OCI-LY7 (cell line): ENCODE measurements around the gene MYOZ2. TPM values are rescaled to one million over a fixed set of nuclear protein-coding genes. Genes with fewer than 3 reads are reported as not detected.

Experiments
- BruUV-seq: library from RNA; stranded (reverse); fragments of 400-500 nt; replicated peaks from 2 replicates; lab custom pipeline; 2021; lab: Mats Ljungman, UMichigan
- CTCF ChIA-PET: fragments of 300-600 bp; sonication (Branson Sonifier 250); formaldehyde crosslinking; loops from one replicate; lab custom pipeline; 2022; ENCODE audit warnings: antibody characterized with exemption; ENCODE audit not compliant: unreplicated experiment; lab: Charles Lee
- POLR2A ChIA-PET: fragments of 300-600 bp; sonication (Branson Sonifier 250); formaldehyde crosslinking; loops from one replicate; lab custom pipeline; 2022; ENCODE audit warnings: antibody characterized with exemption; lab: Charles Lee
- DNase-seq: peaks from one replicate; pipeline ENCODE4 v3.0.0-alpha.2; 2015; ENCODE audit warnings: low spot score
- H2AFZ ChIP-seq: fragments of 200-600 bp; sonication (generic), shearing (Covaris generic); 2 replicates; pipeline ENCODE4 v1.6.1; 2014; ENCODE audit warnings: mild to moderate bottlenecking, antibody characterized with exemption, low read length, moderate library complexity
- H3K27ac ChIP-seq: fragments of 200-600 bp; sonication (generic); 2 replicates; pipeline ENCODE4 v1.5.1; 2014; ENCODE audit warnings: mixed run types, low read depth, mild to moderate bottlenecking, moderate library complexity, low read length, inconsistent platforms; ENCODE audit not compliant: poor library complexity, severe bottlenecking
- H3K36me3 ChIP-seq: fragments of 200-600 bp; sonication (generic); 2 replicates; pipeline ENCODE4 v1.6.1; 2014; ENCODE audit warnings: mild to moderate bottlenecking, antibody characterized with exemption, low read length, moderate library complexity, mixed read lengths; ENCODE audit not compliant: insufficient read depth
- H3K4me1 ChIP-seq: fragments of 200-600 bp; sonication (generic); 2 replicates; pipeline ENCODE4 v1.5.1; 2014; ENCODE audit warnings: mild to moderate bottlenecking, low read length; ENCODE audit not compliant: insufficient read depth, poor library complexity, severe bottlenecking
- H3K4me2 ChIP-seq: fragments of 200-600 bp; sonication (generic); 2 replicates; pipeline ENCODE4 v1.6.1; 2014; ENCODE audit warnings: mild to moderate bottlenecking, low read length
- H3K4me3 ChIP-seq: fragments of 200-600 bp; sonication (generic); 2 replicates; pipeline ENCODE4 v1.5.1; 2014; ENCODE audit warnings: mild to moderate bottlenecking, low read depth, low read length; ENCODE audit not compliant: poor library complexity, severe bottlenecking
- H3K79me2 ChIP-seq: fragments of 200-600 bp; sonication (generic); 2 replicates; pipeline ENCODE4 v1.6.1; 2016; ENCODE audit warnings: low read depth, mild to moderate bottlenecking, low read length, moderate library complexity, mixed read lengths; ENCODE audit not compliant: insufficient read depth
- H3K9me2 ChIP-seq: fragments of 200-600 bp; sonication (generic); 2 replicates; pipeline ENCODE4 v1.6.1; 2016; ENCODE audit warnings: mild to moderate bottlenecking, low read length, mixed read lengths; ENCODE audit not compliant: insufficient read depth
- H3K9me3 ChIP-seq: fragments of 200-600 bp; sonication (generic); 2 replicates; pipeline ENCODE4 v1.6.1; 2014; ENCODE audit warnings: mild to moderate bottlenecking, mixed run types, low read length, mixed read lengths
- H4K20me1 ChIP-seq: fragments of 200-600 bp; sonication (generic); 2 replicates; pipeline ENCODE4 v1.6.1; 2014; ENCODE audit warnings: mild to moderate bottlenecking, antibody characterized with exemption, low read length, moderate library complexity, mixed read lengths; ENCODE audit not compliant: insufficient read depth
- CTCF ChIP-seq: fragments of 200-600 bp; sonication (generic); conservative IDR thresholded peaks from 2 replicates; pipeline ENCODE4 v1.5.1; 2014; ENCODE audit warnings: mild to moderate bottlenecking, antibody characterized with exemption, low read length, moderate library complexity, mixed read lengths
- EZH2phosphoT487 ChIP-seq: fragments of 200-600 bp; sonication (generic); IDR thresholded peaks from 2 replicates; pipeline ENCODE4 v1.6.1; 2018; ENCODE audit warnings: low read depth, borderline replicate concordance, mild to moderate bottlenecking, mixed run types, antibody characterized with exemption, low read length, moderate library complexity, mixed read lengths
- intact Hi-C: fragments of 100-400 bp; cut with micrococcal nuclease; formaldehyde crosslinking; loops from one replicate; pipeline ENCODE4 v1.10.0; 2022; ENCODE audit not compliant: unreplicated experiment
- total RNA-seq, 2 experiments: library from RNA; depleted of rRNA in 1 of 2; stranded (reverse); fragments of >200 nt in 1 of 2; shearing (Covaris generic) in 1 of 2; gene quantifications; 2 replicates each; pipeline ENCODE4 v1.2.3, GENCODE V29; 2014 to 2022

Gene MYOZ2
- total RNA-seq, 2 experiments from 2014 or later = not detected

GRCh38 chr4:119228406-119228805 is 92.8 kb downstream of the MYOZ2 start:
- Histone ChIP-seq H3K9me2 (no peaks in the 10 kb centered on the region), H2AFZ (no peak overlapping the region), H3K4me2 (no peak overlapping the region), H3K4me1 (peaks cover 8% of the 10 kb centered on the region), H3K36me3 (0 out of 2 replicates have a peak, but pooled peaks cover 4% of the 10 kb centered on the region), H3K27ac (no peak overlapping the region), H3K9me3 (no peaks in the 10 kb centered on the region), H4K20me1 (no peaks in the 10 kb centered on the region), H3K4me3 (no peak overlapping the region), H3K79me2 (peaks cover 4% of the 10 kb centered on the region; the same call in 1 of the 2 replicates)
- CTCF ChIA-PET = no interaction called here
- BruUV-seq = no TSS peak
- TF ChIP-seq EZH2phosphoT487 (no peak), CTCF (no peak)
- intact Hi-C loops = no loop called here
- DNase-seq = no peak
- POLR2A ChIA-PET = interaction anchor here (0.7 to 1.6 kb wide), 3 partner anchors 11 to 110 kb away, joined by 3 to 5 read pairs (median 3); no protein-coding TSS in a partner anchor

- H4K20me1 ChIP-seq = no peaks in the 10 kb centered on the region
- H2AFZ ChIP-seq = no peak overlapping the region
- CTCF ChIA-PET = no interaction called here
- BruUV-seq = no TSS peak
- H3K36me3 ChIP-seq = 0 out of 2 replicates have a peak, but pooled peaks cover 4% of the 10 kb centered on the region
- peaks cover 17% of the 10 kb centered on the region for H3K4me1 ChIP-seq
- TF ChIP-seq CTCF = no peak
- TF ChIP-seq EZH2phosphoT487 = no peak
- POLR2A ChIA-PET = interaction anchor here (0.7 to 1.6 kb wide), 2 partner anchors 15 to 353 kb away, joined by 3 to 5 read pairs; no protein-coding TSS in a partner anchor
- H3K9me3 ChIP-seq = no peaks in the 10 kb centered on the region
- no peak overlapping the region for H3K4me3 ChIP-seq
- peaks cover 6% of the 10 kb centered on the region; the same call in 1 of the 2 replicates for H3K79me2 ChIP-seq
- no peaks in the 10 kb centered on the region for H3K9me2 ChIP-seq
- intact Hi-C loops = no loop called here
- no peak overlapping the region for H3K4me2 ChIP-seq
- no peak overlapping the region for H3K27ac ChIP-seq
- no peak for DNase-seq
These were observed 94.5 kb downstream of the MYOZ2 start for GRCh38 chr4:119229908-119230687.

GRCh38 chr4:119231491-119231890 is 95.9 kb downstream of the MYOZ2 start:
- Histone ChIP-seq H3K4me1 (peaks cover 17% of the 10 kb centered on the region), H3K4me3 (no peak overlapping the region), H2AFZ (no peak overlapping the region), H3K27ac (no peak overlapping the region), H4K20me1 (no peaks in the 10 kb centered on the region), H3K4me2 (no peak overlapping the region), H3K9me2 (no peaks in the 10 kb centered on the region), H3K9me3 (no peaks in the 10 kb centered on the region), H3K79me2 (peaks cover 6% of the 10 kb centered on the region; the same call in 1 of the 2 replicates), H3K36me3 (0 out of 2 replicates have a peak, but pooled peaks cover 4% of the 10 kb centered on the region)
- intact Hi-C loops = no loop called here
- CTCF ChIA-PET = no interaction called here
- POLR2A ChIA-PET = no interaction called here
- no TSS peak for BruUV-seq
- TF ChIP-seq CTCF = no peak
- no peak for TF ChIP-seq EZH2phosphoT487
- DNase-seq = no peak
